Subcutaneous adipose tissue (tissue), 4 donors: ENCODE measurements around the gene DNPH1. TPM values are rescaled to one million over a fixed set of nuclear protein-coding genes. Genes with fewer than 3 reads are reported as not detected.

ENCODE experiments used
- CTCF ChIP-seq: fragments of 450-650 bp; IDR thresholded peaks from one replicate; pipeline ENCODE4 v1.5.1; 2016; ENCODE audit warnings: low read depth, mild to moderate bottlenecking, control low read depth, antibody characterized with exemption, moderate library complexity
- total RNA-seq, 4 donors: library from RNA; depleted of rRNA; stranded (reverse); fragments of >200 nt; gene quantifications; one replicate each; pipeline ENCODE4 v1.1.0, GENCODE V29; 2016

DNPH1 gene
- total RNA-seq, 4 donors from 2014 or later, result 29.8 to 72.9 (median 50.8) TPM

- no peak for TF ChIP-seq CTCF
Measured at GRCh38 chr6:43262000-43262779, 32.9 kb upstream of the DNPH1 start.

GRCh38 chr6:43261198-43261597, 31.9 kb upstream of the DNPH1 start:
- TF ChIP-seq CTCF, result no peak

GRCh38 chr6:43260791-43261190, 31.5 kb upstream of the DNPH1 start:
- no peak for TF ChIP-seq CTCF

- no peak for TF ChIP-seq CTCF
Measured at GRCh38 chr6:43258807-43259686, 29.8 kb upstream of the DNPH1 start.

- no peak for TF ChIP-seq CTCF
Measured at GRCh38 chr6:43258180-43258579, 28.9 kb upstream of the DNPH1 start.

GRCh38 chr6:43257367-43258145, 28.3 kb upstream of the DNPH1 start:
- TF ChIP-seq CTCF, result no peak
